Measurements from ENCODE around the gene PRKCA. TPM values are rescaled to one million over a fixed set of nuclear protein-coding genes. Genes with fewer than 3 reads are reported as not detected.

PRKCA gene
- total and polyA plus RNA-seq, 5 experiments from 2014 or later = 1.3 to 97.3 (median 5.8) TPM

- H3K27me3 Mint-ChIP-seq = no peaks in the 10 kb centered on the region
- no peaks in the 10 kb centered on the region for H3K9me3 Mint-ChIP-seq
- H3K36me3 Mint-ChIP-seq = peaks cover 0 to 4% (median 2%) of the 10 kb centered on the region in 3 donors
- peak overlapping the region in 8 of 10 donors; percentile 4 to 79 (median 27) for H3K27ac Mint-ChIP-seq
- H3K4me3 Mint-ChIP-seq = peak overlapping the region in 2 of 10 donors; percentile 4 to 33
- DNase-seq (no peak), ATAC-seq (no peak)
- peaks cover 37 to 81% (median 64%) of the 10 kb centered on the region in 4 donors for H3K4me1 Mint-ChIP-seq
- POLR2A ChIA-PET = interaction anchor here (0.7 kb wide), 1 partner anchor 15 kb away, joined by 3 read pairs; no protein-coding TSS in a partner anchor
Observed at GRCh38 chr17:66423056-66423955, 120.9 kb downstream of the PRKCA start.

- Mint-ChIP-seq H3K4me3 (peak overlapping the region in 9 of 10 donors; percentile 19 to 79 (median 62)), H3K4me1 (peaks cover 43 to 91% (median 78%) of the 10 kb centered on the region in 4 donors), H3K9me3 (no peaks in the 10 kb centered on the region), H3K36me3 (peaks cover 0 to 2% (median 1%) of the 10 kb centered on the region in 3 donors), H3K27me3 (no peaks in the 10 kb centered on the region), H3K27ac (peak overlapping the region; percentile 67 to 85 (median 78))
- ATAC-seq = peak in 1 of 2 donors; percentile 8
- POLR2A ChIA-PET = interaction anchor here (0.8 kb wide), 1 partner anchor 24 kb away, joined by 5 read pairs; no protein-coding TSS in a partner anchor
- DNase-seq = no peak
Observed at GRCh38 chr17:66425756-66426396, 123.5 kb downstream of the PRKCA start.

GRCh38 chr17:66426397-66427033, 124.1 kb downstream of the PRKCA start:
- Mint-ChIP-seq H3K4me1 (peaks cover 41 to 91% (median 73%) of the 10 kb centered on the region in 4 donors), H3K27me3 (no peaks in the 10 kb centered on the region), H3K36me3 (no peaks in the 10 kb centered on the region), H3K4me3 (peak overlapping the region in 9 of 10 donors; percentile 19 to 79 (median 62)), H3K27ac (peak overlapping the region; percentile 67 to 85 (median 78)), H3K9me3 (no peaks in the 10 kb centered on the region)
- POLR2A ChIA-PET = interaction anchor here (0.8 kb wide), 2 partner anchors 24 to 122 kb away, joined by 4 to 5 read pairs; no protein-coding TSS in a partner anchor
- DNase-seq = peak in 9 of 10 donors; percentile 29 to 73 (median 56)
- peak; percentile 98 for ATAC-seq

- peak overlapping the region in 4 of 10 donors; percentile 30 to 52 (median 43) for H3K27ac Mint-ChIP-seq
- H3K36me3 Mint-ChIP-seq = no peaks in the 10 kb centered on the region
- ATAC-seq (no peak), DNase-seq (no peak)
- H3K27me3 Mint-ChIP-seq = no peaks in the 10 kb centered on the region
- POLR2A ChIA-PET = interaction anchor here (0.8 kb wide), 1 partner anchor 123 kb away, joined by 4 read pairs; no protein-coding TSS in a partner anchor
- peaks cover 42 to 92% (median 67%) of the 10 kb centered on the region in 4 donors for H3K4me1 Mint-ChIP-seq
- peak overlapping the region in 1 of 10 donors; percentile 26 for H3K4me3 Mint-ChIP-seq
- no peaks in the 10 kb centered on the region for H3K9me3 Mint-ChIP-seq
Observed at GRCh38 chr17:66427134-66427533, 124.7 kb downstream of the PRKCA start.

- Mint-ChIP-seq H3K27me3 (no peaks in the 10 kb centered on the region), H3K4me3 (no peak overlapping the region), H3K27ac (peak overlapping the region in 1 of 10 donors; percentile 63), H3K36me3 (no peaks in the 10 kb centered on the region), H3K4me1 (peaks cover 44 to 94% (median 55%) of the 10 kb centered on the region in 4 donors), H3K9me3 (no peaks in the 10 kb centered on the region)
- ATAC-seq (no peak), DNase-seq (no peak)
- POLR2A ChIA-PET = interaction anchor here (0.6 to 1.1 kb wide), 2 partner anchors 174 to 181 kb away, joined by 3 read pairs; no protein-coding TSS in a partner anchor
Observed at GRCh38 chr17:66429680-66430079, 127.3 kb downstream of the PRKCA start.

- peak overlapping the region in 2 of 10 donors; percentile 18 to 35 for H3K27ac Mint-ChIP-seq
- H3K36me3 Mint-ChIP-seq = no peaks in the 10 kb centered on the region
- no peaks in the 10 kb centered on the region for H3K9me3 Mint-ChIP-seq
- ATAC-seq (no peak), DNase-seq (no peak)
- POLR2A ChIA-PET = interaction anchor here (0.9 kb wide), 1 partner anchor 145 kb away, joined by 3 read pairs; no protein-coding TSS in a partner anchor
- H3K4me1 Mint-ChIP-seq = peaks cover 32 to 82% (median 41%) of the 10 kb centered on the region in 4 donors
- no peaks in the 10 kb centered on the region for H3K27me3 Mint-ChIP-seq
- peak overlapping the region in 1 of 10 donors; percentile 37 for H3K4me3 Mint-ChIP-seq
Observed at GRCh38 chr17:66430846-66431795, 128.7 kb downstream of the PRKCA start.

- Mint-ChIP-seq H3K9me3 (no peaks in the 10 kb centered on the region), H3K4me3 (peak overlapping the region in 2 of 10 donors; percentile 7 to 37), H3K4me1 (peaks cover 26 to 75% (median 36%) of the 10 kb centered on the region in 4 donors), H3K36me3 (no peaks in the 10 kb centered on the region), H3K27ac (peak overlapping the region in 2 of 10 donors; percentile 18 to 50), H3K27me3 (no peaks in the 10 kb centered on the region)
- DNase-seq = no peak
- ATAC-seq = no peak
- POLR2A ChIA-PET = interaction anchor here (0.9 to 1.2 kb wide), 2 partner anchors 131 to 146 kb away, joined by 3 to 4 read pairs; no protein-coding TSS in a partner anchor
Observed at GRCh38 chr17:66431910-66432309, 129.5 kb downstream of the PRKCA start.

GRCh38 chr17:66432411-66432957, 130.1 kb downstream of the PRKCA start:
- DNase-seq = no peak
- no peaks in the 10 kb centered on the region for H3K36me3 Mint-ChIP-seq
- peak overlapping the region in 3 of 10 donors; percentile 30 to 50 (median 35) for H3K27ac Mint-ChIP-seq
- H3K4me1 Mint-ChIP-seq = peaks cover 23 to 72% (median 33%) of the 10 kb centered on the region in 4 donors
- ATAC-seq = no peak
- H3K27me3 Mint-ChIP-seq = no peaks in the 10 kb centered on the region
- peak overlapping the region in 2 of 10 donors; percentile 31 to 37 for H3K4me3 Mint-ChIP-seq
- POLR2A ChIA-PET = interaction anchor here (1.2 kb wide), 1 partner anchor 131 kb away, joined by 4 read pairs; no protein-coding TSS in a partner anchor
- no peaks in the 10 kb centered on the region for H3K9me3 Mint-ChIP-seq

GRCh38 chr17:66432996-66433551, 130.7 kb downstream of the PRKCA start:
- POLR2A ChIA-PET = interaction anchor here (1.2 kb wide), 1 partner anchor 132 kb away, joined by 4 read pairs; no protein-coding TSS in a partner anchor

GRCh38 chr17:66435182-66435581, 132.8 kb downstream of the PRKCA start:
- peaks cover 15 to 73% (median 27%) of the 10 kb centered on the region in 4 donors for H3K4me1 Mint-ChIP-seq
- POLR2A ChIA-PET = interaction anchor here (0.6 kb wide), 1 partner anchor 115 kb away, joined by 3 read pairs; no protein-coding TSS in a partner anchor
- DNase-seq (no peak), ATAC-seq (no peak)
- H3K9me3 Mint-ChIP-seq = no peaks in the 10 kb centered on the region
- H3K36me3 Mint-ChIP-seq = peaks cover 0 to 7% (median 0%) of the 10 kb centered on the region in 3 donors
- no peaks in the 10 kb centered on the region for H3K27me3 Mint-ChIP-seq
- no peak overlapping the region for H3K27ac Mint-ChIP-seq
- H3K4me3 Mint-ChIP-seq = no peak overlapping the region

More at GRCh38 chr17:66432996-66433551, 130.7 kb downstream of the PRKCA start:
- ATAC-seq = no peak
- H3K4me3 Mint-ChIP-seq = peak overlapping the region in 6 of 10 donors; percentile 11 to 54 (median 30)
- peak overlapping the region in 3 of 10 donors; percentile 2 to 49 (median 30) for H3K27ac Mint-ChIP-seq
- no peaks in the 10 kb centered on the region for H3K9me3 Mint-ChIP-seq
- DNase-seq = no peak
- H3K36me3 Mint-ChIP-seq = peaks cover 0 to under 1% (median 0%) of the 10 kb centered on the region in 3 donors
- peaks cover 24 to 71% (median 30%) of the 10 kb centered on the region in 4 donors for H3K4me1 Mint-ChIP-seq
- no peaks in the 10 kb centered on the region for H3K27me3 Mint-ChIP-seq
